Activated naive CD4-positive, alpha-beta T cell (primary cell): Measurements from ENCODE around the gene MET.

Experiments
- DNase-seq, 4 experiments: peaks; one replicate each; lab custom pipeline; 2025; lab: John Stamatoyannopoulos, UW

Gene MET

GRCh38 chr7:116665332-116665996 lies 6.5 kb upstream of the MET start:
- DNase-seq: no peak

- no peak for DNase-seq
Measured at GRCh38 chr7:116669769-116670168, 2.2 kb upstream of the MET start.

GRCh38 chr7:116670409-116671015 lies 1.5 kb upstream of the MET start:
- DNase-seq: no peak

- no peak for DNase-seq
Measured at GRCh38 chr7:116671111-116671510, 885 bp upstream of the MET start.

GRCh38 chr7:116672596-116673456 lies 830 bp downstream of the MET start:
- DNase-seq: no peak

GRCh38 chr7:116673457-116673865 lies 1.5 kb downstream of the MET start:
- no peak for DNase-seq

GRCh38 chr7:116674508-116675173 lies 2.6 kb downstream of the MET start:
- DNase-seq: no peak

GRCh38 chr7:116675812-116676355 lies 3.9 kb downstream of the MET start:
- DNase-seq: no peak

- DNase-seq: no peak
Measured at GRCh38 chr7:116678780-116679179, 6.8 kb downstream of the MET start.

- no peak for DNase-seq
Measured at GRCh38 chr7:116679500-116679899, 7.5 kb downstream of the MET start.

- no peak for DNase-seq
Measured at GRCh38 chr7:116683786-116684185, 11.8 kb downstream of the MET start.

GRCh38 chr7:116686033-116686432 lies 14.0 kb downstream of the MET start:
- no peak for DNase-seq

GRCh38 chr7:116686812-116687419 lies 14.9 kb downstream of the MET start:
- no peak for DNase-seq

GRCh38 chr7:116687801-116688201 lies 15.8 kb downstream of the MET start:
- DNase-seq: no peak

GRCh38 chr7:116689790-116690259 lies 17.8 kb downstream of the MET start:
- DNase-seq: no peak

GRCh38 chr7:116691664-116692063 lies 19.7 kb downstream of the MET start:
- DNase-seq: no peak

GRCh38 chr7:116692401-116693308 lies 20.7 kb downstream of the MET start:
- no peak for DNase-seq

GRCh38 chr7:116696707-116697106 lies 24.7 kb downstream of the MET start:
- no peak for DNase-seq

GRCh38 chr7:116697152-116697551 lies 25.2 kb downstream of the MET start:
- DNase-seq: no peak

- no peak for DNase-seq
Measured at GRCh38 chr7:116697761-116698160, 25.8 kb downstream of the MET start.

GRCh38 chr7:116698396-116698795 lies 26.4 kb downstream of the MET start:
- no peak for DNase-seq
